B cell (primary cell): ENCODE data around the gene C15orf39. TPM values are rescaled to one million over a fixed set of nuclear protein-coding genes. Genes with fewer than 3 reads are reported as not detected.

Experiments
- polyA plus RNA-seq: library from polyadenylated mRNA; depleted of rRNA; stranded (reverse); fragments of >200 nt; gene quantifications from 2 replicates; pipeline ENCODE4 v1.2.3, GENCODE V29; 2012
- small RNA-seq: library from RNA; depleted of rRNA; stranded (forward); fragments of <200 nt; gene quantifications from one replicate; pipeline ENCODE3, GENCODE V24; 2012; ENCODE audit warnings: low replicate concordance, low read depth; ENCODE audit not compliant: insufficient read length
- total RNA-seq, 2 donors: library from RNA; stranded (reverse); fragments of 120-200 nt in 1 of 2; gene quantifications; 1 replicate in 1 of 2; 2 replicates in 1 of 2; pipeline versions ENCODE4 v1.2.3 to v1.2.4, GENCODE V29; 2013 to 2022

C15orf39 gene
- total and polyA plus RNA-seq, 2 donors (not counting 1 experiment from before 2014, with no cell fraction given), result 12.4 to 72.7 TPM

Small RNA genes lying within 50 kb of the gene (small RNA-seq; reads per million reads assigned to genes)
- not detected for gene AC068338.1

Other genes with a start within 250 kb of the C15orf39 start
- gene RPP25, start 245.1 kb upstream of the C15orf39 start, total RNA-seq, result 3.1 and 4.4 TPM in 2 replicates
- 0.49 and 0.92 TPM in 2 replicates for gene RPP25, start 245.1 kb upstream of the C15orf39 start, polyA plus RNA-seq
- 0.24 and 0.59 TPM in 2 replicates for gene SCAMP5, start 206.3 kb upstream of the C15orf39 start, total RNA-seq
- gene SCAMP5, start 206.3 kb upstream of the C15orf39 start, polyA plus RNA-seq, result 0.71 and 3.4 TPM in 2 replicates
- 14.8 and 15.1 TPM in 2 replicates for gene PPCDC, start 178.3 kb upstream of the C15orf39 start, total RNA-seq
- gene PPCDC, start 178.3 kb upstream of the C15orf39 start, polyA plus RNA-seq, result 7.9 and 19.7 TPM in 2 replicates
- gene GOLGA6C, start 56.5 kb downstream of the C15orf39 start, total RNA-seq, result not detected in 2 replicates
- not detected in 2 replicates for gene GOLGA6C, start 56.5 kb downstream of the C15orf39 start, polyA plus RNA-seq
- not detected in 2 replicates for gene GOLGA6D, start 81.0 kb downstream of the C15orf39 start, total RNA-seq
- gene GOLGA6D, start 81.0 kb downstream of the C15orf39 start, polyA plus RNA-seq, result 0.04 TPM in 1 of 2 replicates, not detected in the other
- 54.2 and 63.5 TPM in 2 replicates for gene COMMD4, start 134.2 kb downstream of the C15orf39 start, total RNA-seq
- 57.9 and 58.0 TPM in 2 replicates for gene COMMD4, start 134.2 kb downstream of the C15orf39 start, polyA plus RNA-seq
- gene NEIL1, start 145.2 kb downstream of the C15orf39 start, total RNA-seq, result 251 and 265 TPM in 2 replicates
- 103 and 220 TPM in 2 replicates for gene NEIL1, start 145.2 kb downstream of the C15orf39 start, polyA plus RNA-seq
- gene MAN2C1, start 166.7 kb downstream of the C15orf39 start, total RNA-seq, result 227 and 229 TPM in 2 replicates
- gene MAN2C1, start 166.7 kb downstream of the C15orf39 start, polyA plus RNA-seq, result 186 and 306 TPM in 2 replicates
- gene SIN3A, start 249.8 kb downstream of the C15orf39 start, total RNA-seq, result 153 and 161 TPM in 2 replicates
- 32.0 and 47.9 TPM in 2 replicates for gene SIN3A, start 249.8 kb downstream of the C15orf39 start, polyA plus RNA-seq